ENCODE results near the gene MGMT. TPM values are rescaled to one million over a fixed set of nuclear protein-coding genes. Genes with fewer than 3 reads are reported as not detected.
A peak's percentile ranks its signal among the peaks of the same experiment; 100 is the strongest.

The MGMT gene
- total and polyA plus RNA-seq, 9 of the 15 experiments (the other 6 are each of a cell fraction or from before 2014, with no cell fraction given): 0.03 to 0.29 (median 0.11) TPM; not detected in 4

GRCh38 chr10:129773359-129773990 is 306.4 kb downstream of the MGMT start:
- H3K27ac ChIP-seq (ENCODE audit: extremely low read depth, low read depth, low read length): no peak overlapping the region
- intact Hi-C loops (cut with micrococcal nuclease) (no loop called here), in situ Hi-C loops (cut with MboI) (no loop called here)
- ChIA-PET POLR2A (no interaction called here), CTCF (ENCODE audit: low intra/inter-chr PET ratio) (no interaction called here)
- H3K4me1 ChIP-seq (replicated peaks in 1 of 2; ENCODE audit: control insufficient read depth in 2 of 2, insufficient read depth in 2 of 2, low read length in 2 of 2): no peaks in the 10 kb centered on the region; a peak in 1 of 5 replicates
- no peak overlapping the region for H3K4me2 ChIP-seq (ENCODE audit: insufficient read depth, low read length)
- no peaks in the 10 kb centered on the region for H3K36me3 ChIP-seq (ENCODE audit: control insufficient read depth, insufficient read depth, low read length)
- DNase-seq (ENCODE audit: extremely low read depth in 1 of 4, low spot score in 3 of 4) (peak in 2 of 4 experiments; percentile 13 to 14), ATAC-seq (no peak; the same call in 2 of the 3 replicates), FAIRE-seq (no peak)
- no peaks in the 10 kb centered on the region for H4K20me1 ChIP-seq (replicated peaks; ENCODE audit: control insufficient read depth, insufficient read depth, low read length)
- BruUV-seq (replicated peaks): no TSS peak
- 0% methylated on average over 5 of the region's 11 CpGs for WGBS (ENCODE audit: insufficient coverage, low coverage, missing lambda C conversion rate)
- no peak overlapping the region for H3K4me3 ChIP-seq
- no peaks in the 10 kb centered on the region for H3K9me1 ChIP-seq (ENCODE audit: control insufficient read depth, insufficient read depth, low read length)
- no peaks in the 10 kb centered on the region for H3K79me2 ChIP-seq (ENCODE audit: control insufficient read depth, insufficient read depth, low read length)
- no peak overlapping the region for H2AFZ ChIP-seq (ENCODE audit: low read depth, low read length)
- H3K27me3 ChIP-seq (ENCODE audit: control insufficient read depth in 2 of 2, insufficient read depth in 2 of 2, low read length in 2 of 2): peaks cover 0 to 42% of the 10 kb centered on the region in 2 experiments; a peak in 3 of 5 replicates
- no peak overlapping the region for H3K9ac ChIP-seq (ENCODE audit: insufficient read depth in 1 of 2, low read depth in 2 of 2, low read length in 2 of 2)
- H3K9me3 ChIP-seq (replicated peaks; ENCODE audit: control insufficient read depth, insufficient read depth, low read depth, low read length): no peaks in the 10 kb centered on the region
- TF ChIP-seq SMARCB1 (IDR thresholded peaks at IDR 0.05; ENCODE audit: insufficient read length, low read depth) (no peak), NFYB (IDR thresholded peaks at IDR 0.05; ENCODE audit: extremely low read depth, insufficient read length) (no peak), TEAD2 (tag; IDR thresholded peaks at IDR 0.05) (no peak)
- TF ChIP-seq, protein P1, sequence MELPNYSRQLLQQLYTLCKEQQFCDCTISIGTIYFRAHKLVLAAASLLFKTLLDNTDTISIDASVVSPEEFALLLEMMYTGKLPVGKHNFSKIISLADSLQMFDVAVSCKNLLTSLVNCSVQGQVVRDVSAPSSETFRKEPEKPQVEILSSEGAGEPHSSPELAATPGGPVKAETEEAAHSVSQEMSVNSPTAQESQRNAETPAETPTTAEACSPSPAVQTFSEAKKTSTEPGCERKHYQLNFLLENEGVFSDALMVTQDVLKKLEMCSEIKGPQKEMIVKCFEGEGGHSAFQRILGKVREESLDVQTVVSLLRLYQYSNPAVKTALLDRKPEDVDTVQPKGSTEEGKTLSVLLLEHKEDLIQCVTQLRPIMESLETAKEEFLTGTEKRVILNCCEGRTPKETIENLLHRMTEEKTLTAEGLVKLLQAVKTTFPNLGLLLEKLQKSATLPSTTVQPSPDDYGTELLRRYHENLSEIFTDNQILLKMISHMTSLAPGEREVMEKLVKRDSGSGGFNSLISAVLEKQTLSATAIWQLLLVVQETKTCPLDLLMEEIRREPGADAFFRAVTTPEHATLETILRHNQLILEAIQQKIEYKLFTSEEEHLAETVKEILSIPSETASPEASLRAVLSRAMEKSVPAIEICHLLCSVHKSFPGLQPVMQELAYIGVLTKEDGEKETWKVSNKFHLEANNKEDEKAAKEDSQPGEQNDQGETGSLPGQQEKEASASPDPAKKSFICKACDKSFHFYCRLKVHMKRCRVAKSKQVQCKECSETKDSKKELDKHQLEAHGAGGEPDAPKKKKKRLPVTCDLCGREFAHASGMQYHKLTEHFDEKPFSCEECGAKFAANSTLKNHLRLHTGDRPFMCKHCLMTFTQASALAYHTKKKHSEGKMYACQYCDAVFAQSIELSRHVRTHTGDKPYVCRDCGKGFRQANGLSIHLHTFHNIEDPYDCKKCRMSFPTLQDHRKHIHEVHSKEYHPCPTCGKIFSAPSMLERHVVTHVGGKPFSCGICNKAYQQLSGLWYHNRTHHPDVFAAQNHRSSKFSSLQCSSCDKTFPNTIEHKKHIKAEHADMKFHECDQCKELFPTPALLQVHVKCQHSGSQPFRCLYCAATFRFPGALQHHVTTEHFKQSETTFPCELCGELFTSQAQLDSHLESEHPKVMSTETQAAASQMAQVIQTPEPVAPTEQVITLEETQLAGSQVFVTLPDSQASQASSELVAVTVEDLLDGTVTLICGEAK (IDR thresholded peaks at IDR 0.05): no peak
- TF ChIP-seq, protein P1 (CRISPR knock-in tag; IDR thresholded peaks at IDR 0.05): no peak
- TF ChIP-seq, protein P2, sequence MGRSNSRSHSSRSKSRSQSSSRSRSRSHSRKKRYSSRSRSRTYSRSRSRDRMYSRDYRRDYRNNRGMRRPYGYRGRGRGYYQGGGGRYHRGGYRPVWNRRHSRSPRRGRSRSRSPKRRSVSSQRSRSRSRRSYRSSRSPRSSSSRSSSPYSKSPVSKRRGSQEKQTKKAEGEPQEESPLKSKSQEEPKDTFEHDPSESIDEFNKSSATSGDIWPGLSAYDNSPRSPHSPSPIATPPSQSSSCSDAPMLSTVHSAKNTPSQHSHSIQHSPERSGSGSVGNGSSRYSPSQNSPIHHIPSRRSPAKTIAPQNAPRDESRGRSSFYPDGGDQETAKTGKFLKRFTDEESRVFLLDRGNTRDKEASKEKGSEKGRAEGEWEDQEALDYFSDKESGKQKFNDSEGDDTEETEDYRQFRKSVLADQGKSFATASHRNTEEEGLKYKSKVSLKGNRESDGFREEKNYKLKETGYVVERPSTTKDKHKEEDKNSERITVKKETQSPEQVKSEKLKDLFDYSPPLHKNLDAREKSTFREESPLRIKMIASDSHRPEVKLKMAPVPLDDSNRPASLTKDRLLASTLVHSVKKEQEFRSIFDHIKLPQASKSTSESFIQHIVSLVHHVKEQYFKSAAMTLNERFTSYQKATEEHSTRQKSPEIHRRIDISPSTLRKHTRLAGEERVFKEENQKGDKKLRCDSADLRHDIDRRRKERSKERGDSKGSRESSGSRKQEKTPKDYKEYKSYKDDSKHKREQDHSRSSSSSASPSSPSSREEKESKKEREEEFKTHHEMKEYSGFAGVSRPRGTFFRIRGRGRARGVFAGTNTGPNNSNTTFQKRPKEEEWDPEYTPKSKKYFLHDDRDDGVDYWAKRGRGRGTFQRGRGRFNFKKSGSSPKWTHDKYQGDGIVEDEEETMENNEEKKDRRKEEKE (IDR thresholded peaks at IDR 0.05; ENCODE audit: borderline replicate concordance in 1 of 2, control insufficient read depth in 1 of 2, low read depth in 2 of 2, low read length in 1 of 2): no peak

Data from K562 (cell line).